DND-41 (cell line): ENCODE results near the gene BBS7.

Experiments used
- CTCF ChIP-seq: IDR thresholded peaks from 2 replicates; pipeline ENCODE4 v1.5.1; 2012; ENCODE audit warnings: borderline replicate concordance, low read length, moderate library complexity, mild to moderate bottlenecking; ENCODE audit not compliant: poor library complexity, severe bottlenecking; ENCODE audit errors: extremely low read depth
- EZH2 ChIP-seq: IDR thresholded peaks from 3 replicates; pipeline ENCODE4 v1.6.1; 2012; ENCODE audit warnings: borderline replicate concordance, low read depth, mild to moderate bottlenecking, moderate library complexity, low read length, inconsistent platforms; ENCODE audit not compliant: severe bottlenecking

GRCh38 chr4:121842862-121843261, 27.4 kb downstream of the BBS7 start:
- no peak for TF ChIP-seq CTCF
- TF ChIP-seq EZH2: no peak
